Measurements from ENCODE around the gene TSTD2.
"Not testable (repeated sequence)": the region's sequence is repeated elsewhere in the genome, so short reads cannot be mapped to it uniquely, and the experiment has no call there.

Gene TSTD2

DNA sequence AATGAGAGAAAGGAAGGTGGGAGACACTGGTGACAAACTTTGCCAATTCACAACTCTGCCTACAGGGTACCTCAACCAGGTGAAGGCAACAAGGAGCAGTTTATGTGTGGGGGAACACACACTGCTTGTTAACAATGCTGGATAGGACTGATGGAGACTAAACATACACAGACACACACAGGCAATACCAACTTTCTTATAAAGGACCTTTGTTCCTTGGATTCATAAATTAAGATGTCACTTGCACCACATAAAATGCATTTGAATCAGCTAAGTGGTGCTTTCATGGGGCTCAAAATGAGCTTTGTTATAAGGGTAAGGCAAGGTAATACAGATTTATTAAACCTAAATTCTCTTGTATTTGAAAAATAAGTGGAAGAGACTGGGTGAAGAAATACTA, 4.0 kb downstream of the TSTD2 start:
- no peak for DNase-seq

DNA sequence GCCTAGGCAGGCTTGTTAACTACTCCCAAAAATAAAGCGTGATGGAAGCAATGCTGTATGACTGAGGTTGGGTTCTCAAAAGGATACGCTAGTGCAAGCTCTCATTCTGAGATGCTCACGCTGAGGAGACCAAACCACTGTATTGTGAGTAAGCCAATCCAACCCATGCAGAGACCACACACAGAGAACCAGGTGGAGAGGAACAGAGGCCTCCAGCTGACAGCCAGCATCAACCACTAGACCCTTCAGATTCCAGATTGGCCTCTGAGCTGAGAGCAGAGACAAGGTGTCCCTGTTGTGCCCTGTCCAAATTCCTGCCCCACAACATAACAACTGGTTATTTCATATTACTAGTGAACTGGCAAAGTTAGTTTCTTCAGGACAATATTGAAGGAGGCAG, 4.5 kb downstream of the TSTD2 start:
- no peak for DNase-seq

DNA sequence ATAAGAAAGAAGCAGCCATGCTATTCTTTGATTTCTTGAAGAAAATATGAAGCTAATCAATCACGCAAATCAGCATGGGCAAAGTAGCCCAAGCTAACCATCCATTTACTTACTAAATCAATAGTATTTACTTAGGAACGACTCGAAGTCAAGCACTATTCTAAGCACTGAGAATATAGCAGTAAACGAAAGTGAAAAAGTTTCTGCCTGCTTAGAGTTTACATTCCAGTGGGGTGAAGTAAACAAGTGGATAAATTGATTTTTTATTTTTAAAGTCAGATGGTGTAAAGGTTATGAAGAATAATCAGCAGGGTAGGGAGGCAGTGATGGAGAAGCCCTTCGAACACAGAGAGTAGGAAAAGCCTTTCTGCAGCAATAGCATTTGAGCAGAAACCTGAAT, 5.5 kb downstream of the TSTD2 start:
- DNase-seq = no peak

DNA sequence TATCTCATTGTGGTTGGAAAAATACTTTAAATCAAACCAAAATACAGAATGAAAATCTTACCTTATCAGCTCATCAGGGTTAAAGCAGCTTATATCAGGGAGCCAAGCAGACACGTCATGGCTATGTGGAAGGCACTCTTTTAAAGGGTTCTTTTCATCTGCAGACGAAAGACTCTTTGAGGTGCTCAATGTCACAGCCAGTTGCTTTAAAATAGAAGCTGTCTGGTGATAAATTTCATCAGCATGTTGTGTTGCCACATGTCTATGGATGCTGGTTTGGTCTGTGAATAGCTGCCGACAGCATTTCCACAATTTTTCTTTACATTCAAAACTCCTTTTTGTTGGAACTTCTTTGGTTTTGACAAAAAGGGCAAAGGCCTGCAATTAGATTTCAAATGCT, 7.5 kb downstream of the TSTD2 start:
- DNase-seq = no peak

DNA sequence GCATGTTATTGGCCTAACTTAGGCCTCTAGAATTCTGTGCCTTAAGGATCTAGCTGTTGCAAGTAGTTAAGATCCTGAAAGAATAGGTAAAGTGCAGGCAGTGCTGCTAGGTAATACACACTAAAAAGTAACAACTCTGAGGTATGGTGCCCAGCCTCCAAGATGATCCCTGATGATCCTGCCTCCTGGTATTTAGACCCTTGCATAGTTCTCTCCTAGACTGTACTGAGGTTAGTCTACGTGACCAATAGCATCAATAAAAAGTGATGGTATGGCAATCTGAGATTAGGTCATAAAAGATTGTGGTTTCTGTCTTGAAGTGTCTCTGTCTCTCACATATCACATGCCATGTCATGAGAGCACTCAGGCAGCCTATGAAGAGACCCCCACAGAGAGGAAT, 9.2 kb downstream of the TSTD2 start:
- no peak for DNase-seq

DNA sequence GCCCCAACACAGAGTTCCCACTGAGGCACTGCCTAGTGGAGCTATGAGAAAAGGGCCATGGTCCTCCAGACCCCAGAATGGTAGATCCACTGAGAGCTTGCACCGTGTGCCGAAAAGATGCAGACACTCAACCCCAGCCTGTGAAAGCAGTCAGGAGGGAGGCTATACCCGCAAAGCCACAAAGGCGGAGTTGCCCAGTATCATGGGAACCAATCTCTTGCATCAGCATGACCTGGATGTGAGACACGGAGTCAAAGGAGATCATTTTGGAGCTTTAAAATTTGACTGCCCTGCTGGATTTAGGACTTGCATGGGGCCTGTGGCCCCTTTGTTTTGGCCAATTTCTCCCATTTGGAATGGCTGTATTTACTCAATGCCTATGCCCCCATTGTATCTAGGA, 10.7 kb downstream of the TSTD2 start:
- DNase-seq = not testable (repeated sequence)

DNA sequence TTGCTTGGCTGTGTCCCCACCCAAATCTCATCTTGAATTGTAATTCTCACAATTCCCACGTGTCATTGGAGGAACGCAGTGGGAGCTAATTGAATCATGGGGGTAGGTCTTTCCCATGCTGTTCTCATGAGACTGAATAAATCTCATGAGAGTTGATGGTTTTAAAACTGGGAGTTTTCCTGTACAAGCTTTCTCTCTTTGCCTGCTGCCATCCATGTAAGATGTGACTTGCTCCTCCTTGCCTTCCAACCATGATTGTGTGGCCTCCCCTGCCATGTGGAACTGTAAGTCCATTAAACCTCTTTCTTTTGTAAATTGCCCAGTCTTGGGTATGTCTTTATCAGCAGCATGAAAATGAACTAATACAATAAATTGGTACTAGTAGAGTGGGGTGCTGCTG, 13.1 kb downstream of the TSTD2 start:
- DNase-seq = not testable (repeated sequence)

DNA sequence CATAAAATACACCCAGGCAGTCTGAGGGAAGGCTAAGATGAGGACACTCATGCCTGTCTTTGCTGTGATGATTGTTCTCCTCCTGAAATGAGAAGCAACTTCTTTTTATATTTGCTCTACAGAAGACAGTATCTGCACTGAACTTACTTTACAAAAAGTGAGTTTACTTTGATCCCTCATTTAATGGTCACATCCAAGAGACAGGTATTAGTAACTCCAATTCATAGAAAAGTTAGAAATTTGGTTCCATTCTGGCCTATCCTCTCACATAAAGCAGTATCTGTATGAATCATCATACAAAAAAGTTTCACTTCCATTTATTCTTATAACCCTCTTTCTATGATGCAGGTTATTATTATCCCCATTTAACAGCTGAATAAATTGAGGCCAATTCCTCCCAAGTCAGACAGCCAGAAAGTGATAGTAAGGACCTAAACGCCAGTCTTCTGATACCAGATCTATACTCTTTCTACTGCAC, 15.2 kb downstream of the TSTD2 start:
- no peak for DNase-seq

DNA sequence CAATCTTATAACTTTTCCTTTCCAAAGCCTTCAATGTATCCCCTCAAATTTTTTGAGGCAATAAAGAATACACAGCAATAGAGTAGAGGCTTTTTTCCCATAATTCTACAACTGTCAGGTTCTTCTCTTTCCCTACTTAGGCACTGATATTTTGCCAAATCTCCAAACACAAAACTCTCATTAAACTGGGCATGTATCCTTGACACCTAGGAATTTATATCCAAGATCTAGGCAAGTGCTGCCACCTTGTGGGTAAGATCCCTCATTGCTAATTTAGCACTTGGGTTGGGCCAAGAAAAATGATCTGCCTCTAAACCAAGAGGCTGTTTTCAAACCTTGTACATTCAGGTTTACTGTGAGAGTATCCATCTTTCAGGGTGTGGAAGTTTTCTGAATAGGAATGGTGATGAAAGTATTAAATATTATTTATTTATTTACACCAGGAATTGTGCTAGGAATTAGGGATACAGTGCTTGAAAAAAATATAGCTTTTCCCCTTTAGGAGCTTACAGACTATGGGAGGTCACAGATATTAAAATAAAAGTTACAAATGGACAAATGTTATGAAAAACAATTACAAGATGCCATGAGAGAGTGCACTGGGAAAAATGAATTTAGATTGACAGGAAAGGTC, 17.6 kb downstream of the TSTD2 start:
- DNase-seq = peak; percentile 51

DNA sequence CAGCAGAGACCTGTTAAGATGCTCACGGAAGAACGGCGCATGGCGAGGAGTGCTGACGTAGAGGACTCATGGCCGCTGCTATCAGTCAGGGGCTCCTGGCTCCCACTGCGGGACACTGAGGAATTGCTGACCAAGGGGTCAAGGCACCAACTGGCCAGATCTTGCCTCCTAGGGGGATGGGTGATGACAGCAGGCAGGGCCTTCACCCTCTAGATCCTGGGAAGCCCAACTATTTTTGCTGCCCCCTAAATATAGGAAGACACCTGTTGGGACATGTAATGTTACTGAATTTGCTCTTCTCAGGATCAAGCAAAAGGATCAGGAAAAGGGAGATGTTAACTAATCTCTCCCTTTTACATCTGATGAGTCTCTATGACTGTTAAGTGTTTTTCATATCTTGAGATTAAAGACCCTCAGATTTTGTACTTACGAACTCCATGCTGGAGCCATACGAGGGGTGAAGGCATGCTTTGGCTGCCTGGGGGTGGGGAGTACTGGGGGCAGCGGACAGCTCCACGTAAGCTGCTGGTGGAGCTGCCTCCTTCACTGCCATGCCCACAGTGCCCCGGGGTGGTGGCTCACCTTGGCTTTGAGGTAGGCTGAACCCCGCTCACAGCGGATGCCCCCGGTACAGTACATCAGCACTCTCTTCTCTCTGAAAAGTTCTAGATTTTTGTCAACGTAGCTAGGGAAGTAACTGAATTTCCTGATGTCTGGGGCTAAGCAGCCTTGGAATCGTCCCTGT, 28.1 kb downstream of the TSTD2 start:
- no peak for DNase-seq

DNA sequence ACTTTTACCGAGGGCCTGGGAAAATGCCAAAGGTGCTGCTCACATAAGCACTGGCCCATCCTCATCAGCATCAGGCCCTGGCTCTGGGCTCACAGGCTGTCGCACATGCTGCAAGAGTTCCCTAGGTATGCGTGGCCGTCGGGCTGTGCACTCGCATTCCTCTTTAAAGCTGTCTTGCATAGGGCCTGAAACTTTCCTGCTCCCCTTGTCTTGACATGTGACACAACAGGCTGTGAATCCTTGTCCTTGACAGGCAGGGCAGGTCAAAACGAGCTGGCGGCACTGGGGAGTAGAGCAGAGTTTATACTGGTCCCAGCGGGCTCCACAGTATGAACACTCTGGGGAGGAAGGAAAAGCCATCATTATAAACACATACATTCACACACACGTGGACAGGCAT, 30.7 kb downstream of the TSTD2 start:
- DNase-seq = no peak

DNA sequence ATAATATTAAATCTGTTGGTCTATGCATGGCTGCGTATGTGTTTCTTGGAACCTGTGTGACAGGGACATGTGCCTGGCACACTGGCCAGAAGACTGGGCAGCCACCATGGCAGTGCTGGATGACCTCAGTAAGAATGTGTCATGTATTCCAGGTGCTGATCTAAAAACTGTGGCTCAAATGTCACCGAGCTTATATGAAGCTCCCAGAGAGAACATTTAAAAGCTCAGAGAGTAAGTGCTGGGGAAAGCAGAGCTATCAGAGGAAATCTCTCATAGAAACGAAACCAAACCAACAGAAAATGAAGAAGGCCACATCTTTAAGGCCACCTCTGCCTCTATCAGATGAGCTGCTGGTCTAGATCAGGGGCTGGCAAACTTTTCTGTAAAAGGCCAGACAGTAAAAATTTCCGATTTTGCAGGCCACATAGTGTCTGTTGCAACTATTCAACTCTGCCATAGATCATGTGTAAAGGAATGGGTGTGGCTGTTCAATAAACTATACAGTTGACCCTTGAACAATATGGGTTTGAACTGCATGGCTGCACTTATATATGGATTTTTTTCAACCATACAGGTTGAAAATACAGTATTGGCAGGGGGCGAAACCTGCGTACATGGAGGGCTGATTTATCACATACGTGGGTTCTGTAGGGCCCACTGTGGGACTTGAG, 31.8 kb downstream of the TSTD2 start:
- DNase-seq = no peak

DNA sequence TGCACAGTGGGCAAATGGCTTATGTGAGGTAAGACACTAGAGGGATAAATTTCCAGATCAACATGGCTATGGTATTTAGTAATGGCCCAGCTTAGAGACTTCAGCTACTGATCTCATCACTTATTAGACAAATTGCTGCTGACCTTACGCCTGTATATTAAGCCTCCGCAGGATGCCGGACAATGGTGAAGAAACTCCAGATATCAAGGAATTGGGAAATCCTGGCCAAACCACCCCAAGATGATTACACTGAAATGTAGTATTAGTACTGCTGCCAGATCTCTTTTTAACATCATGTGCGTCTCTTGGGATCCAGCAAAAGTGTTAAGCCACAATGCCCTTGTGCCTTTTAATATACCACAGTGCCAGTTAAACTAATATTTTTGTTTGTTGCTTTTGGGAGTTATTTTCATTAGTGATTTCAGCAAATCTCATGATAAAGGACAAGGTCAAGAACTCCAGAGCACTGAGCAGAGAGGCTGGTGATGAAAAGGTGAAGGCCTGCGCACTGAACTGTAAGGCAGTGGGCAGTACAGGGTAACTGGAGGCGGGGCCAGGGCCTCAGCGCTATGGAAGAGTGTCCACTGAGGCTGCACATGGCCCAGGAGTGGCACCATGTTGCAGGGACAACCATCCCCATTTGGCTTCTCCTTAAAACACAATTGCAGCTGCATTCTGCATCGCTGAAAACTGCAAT, 32.5 kb downstream of the TSTD2 start:
- DNase-seq = no peak

DNA sequence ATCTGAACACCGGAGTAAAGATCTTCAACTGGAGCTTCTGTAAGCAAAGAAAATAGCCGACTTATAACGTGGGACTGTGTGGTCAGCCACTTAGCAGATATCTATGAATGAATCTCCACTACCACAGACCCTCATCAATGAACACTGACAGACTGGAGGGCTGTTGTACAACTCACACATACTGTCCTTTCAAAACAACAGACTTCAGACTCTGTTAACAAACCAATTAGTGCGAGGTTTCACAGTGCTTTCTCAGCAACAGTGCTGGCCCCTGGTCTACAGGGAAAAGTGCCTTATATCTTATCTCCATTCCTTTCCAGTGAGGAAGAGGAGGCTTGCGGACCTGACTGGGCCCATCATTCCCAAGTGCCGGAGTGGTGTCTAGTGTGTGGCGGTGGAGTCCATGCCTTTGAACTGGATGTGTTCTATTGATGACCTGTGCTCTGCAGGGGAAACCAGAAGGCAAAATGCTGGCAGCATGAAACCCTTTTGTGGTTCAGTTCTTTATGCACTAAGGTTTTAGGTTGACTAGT, 33.8 kb downstream of the TSTD2 start:
- DNase-seq = no peak

DNA sequence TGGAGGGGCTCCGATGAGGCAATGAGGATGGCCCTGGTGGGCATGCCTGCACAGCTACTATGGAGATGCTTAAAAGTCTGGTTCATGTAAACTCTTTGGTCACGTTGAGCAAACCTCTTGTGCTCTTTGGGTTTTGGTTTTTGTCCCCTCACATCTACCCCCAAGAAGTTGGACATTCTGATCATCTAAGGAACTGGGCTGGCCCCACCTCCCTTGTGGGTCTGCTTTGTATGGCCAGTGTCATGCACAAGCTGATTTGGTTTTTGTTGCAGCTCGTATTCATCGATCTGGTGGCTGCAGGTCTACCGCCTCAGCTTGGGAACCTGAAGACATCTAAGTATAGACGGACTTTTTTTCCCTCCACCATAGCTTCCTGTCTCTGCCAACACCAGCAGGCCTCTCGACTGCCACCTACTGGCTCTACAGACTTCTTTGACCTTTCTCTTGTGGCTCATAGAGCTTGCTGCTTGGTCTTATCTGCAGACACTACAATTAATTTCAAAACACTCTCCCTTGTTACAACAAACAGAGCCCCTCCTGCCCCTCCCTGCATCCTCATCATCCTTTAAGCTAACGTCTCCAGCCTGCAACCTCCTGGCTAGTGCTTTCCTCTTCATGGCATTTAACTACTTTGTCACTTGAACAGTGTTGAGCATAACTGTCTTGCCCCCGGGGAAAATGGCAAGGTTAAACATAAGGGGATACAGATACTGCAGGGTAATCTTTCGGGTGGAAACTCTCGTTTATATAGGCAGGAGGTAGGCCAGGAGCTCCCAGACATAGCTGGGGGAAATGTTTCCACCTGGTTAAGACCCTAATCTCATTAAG, 34.5 kb downstream of the TSTD2 start:
- peak; percentile 84 for DNase-seq

DNA sequence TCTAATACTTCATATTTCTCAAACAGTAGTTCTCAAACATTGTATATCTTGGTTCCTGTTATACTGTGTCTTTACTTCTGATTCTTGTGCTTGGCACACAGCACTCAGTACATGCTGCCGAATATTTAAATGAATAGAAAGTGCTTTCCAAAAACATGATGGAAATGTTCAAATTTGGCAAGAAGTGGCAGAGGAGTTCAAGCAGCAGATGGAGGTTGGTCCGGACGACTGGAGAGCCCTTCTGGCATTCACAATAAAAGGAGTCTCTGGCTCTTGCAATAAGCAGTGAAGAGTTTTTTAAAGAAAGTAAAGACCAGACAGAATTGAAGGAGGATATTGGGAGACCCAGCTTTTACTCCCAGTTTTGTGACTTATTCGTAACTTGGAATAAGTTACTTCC, 36.3 kb downstream of the TSTD2 start:
- DNase-seq = no peak

DNA sequence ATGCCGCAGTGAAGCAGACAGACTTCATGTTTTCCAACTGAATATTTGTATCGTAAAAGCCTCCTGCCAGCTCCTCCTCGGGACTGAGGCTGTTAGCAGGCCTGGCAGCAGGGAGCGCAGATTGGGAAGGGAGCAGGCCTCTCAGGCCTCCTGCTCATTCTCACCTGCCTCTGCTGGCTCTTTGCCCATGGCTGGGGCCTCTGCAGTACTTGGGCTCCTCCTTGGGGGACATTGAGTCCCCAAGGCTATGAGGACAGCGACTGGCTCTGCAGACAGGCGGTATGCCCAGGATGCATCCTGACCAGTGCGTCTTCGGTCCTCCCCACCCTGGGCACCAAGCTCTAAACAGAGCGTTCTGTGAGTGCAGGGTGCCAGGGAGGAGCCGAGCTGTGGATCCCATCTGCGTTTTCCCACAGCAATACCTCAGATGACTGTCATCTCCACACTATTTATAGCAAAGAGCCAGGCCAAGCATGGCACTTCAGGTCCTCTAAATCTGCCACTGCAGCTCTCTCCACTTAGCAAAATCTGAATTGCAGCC, 38.7 kb downstream of the TSTD2 start:
- peak; percentile 82 for DNase-seq

DNA sequence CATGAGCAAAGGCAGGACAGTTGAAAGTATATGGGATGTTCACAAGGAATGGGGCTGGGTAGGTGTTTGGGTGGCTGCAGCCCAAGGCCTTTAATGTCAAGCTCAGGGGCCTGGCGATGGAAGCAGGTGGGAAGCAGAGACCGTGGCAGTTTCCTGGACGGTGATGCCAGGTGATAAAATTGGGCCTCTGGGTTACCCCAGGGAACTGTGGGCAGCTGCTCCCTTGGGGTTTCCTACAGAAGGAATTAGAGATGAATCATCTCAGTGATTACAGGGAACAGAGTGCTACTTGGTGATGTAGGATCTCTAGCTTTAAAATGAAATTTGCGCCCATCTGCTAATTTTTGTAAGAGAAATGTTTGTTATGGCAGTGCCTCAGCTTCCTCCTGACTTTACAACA, 39.2 kb downstream of the TSTD2 start:
- peak; percentile 71 for DNase-seq

DNA sequence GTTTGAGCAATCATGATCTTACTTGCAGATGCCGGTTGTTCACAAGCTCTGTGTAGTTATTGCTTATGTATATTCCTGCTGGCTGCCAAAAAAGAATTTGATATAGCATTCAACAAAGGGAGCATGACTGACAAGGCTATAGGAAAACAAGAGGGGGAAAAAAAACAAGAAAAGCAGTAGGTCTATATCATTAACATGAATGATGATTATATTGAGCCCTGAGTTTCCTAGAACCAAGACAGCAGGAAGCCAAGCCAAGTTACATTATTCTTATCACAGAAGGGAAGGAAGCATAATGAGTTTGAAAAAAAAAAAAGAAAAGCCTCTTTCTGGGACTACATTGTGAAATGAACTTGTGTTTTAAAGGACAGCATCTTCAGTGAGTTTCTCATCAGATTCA, 41.0 kb downstream of the TSTD2 start:
- DNase-seq = peak; percentile 36

DNA sequence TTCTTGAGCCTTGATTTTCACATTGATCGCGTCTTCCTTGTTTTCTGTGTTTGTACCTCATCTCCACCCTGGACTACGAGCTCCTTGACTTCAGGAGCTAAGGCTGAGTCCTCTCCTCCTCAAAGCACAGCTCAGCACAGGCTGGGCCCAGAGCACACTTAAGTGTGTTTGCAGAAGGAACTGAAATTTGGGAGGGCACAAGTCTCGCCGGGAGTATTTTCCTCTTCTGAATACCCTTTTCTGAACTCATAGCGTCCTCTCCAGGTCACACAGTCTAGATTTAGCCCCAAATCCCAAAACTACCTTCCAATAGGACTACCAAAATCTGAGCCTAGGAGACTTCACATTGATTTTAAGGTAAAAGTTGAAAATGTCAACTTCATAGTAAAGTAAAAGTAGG, 41.6 kb downstream of the TSTD2 start:
- DNase-seq = no peak

DNA sequence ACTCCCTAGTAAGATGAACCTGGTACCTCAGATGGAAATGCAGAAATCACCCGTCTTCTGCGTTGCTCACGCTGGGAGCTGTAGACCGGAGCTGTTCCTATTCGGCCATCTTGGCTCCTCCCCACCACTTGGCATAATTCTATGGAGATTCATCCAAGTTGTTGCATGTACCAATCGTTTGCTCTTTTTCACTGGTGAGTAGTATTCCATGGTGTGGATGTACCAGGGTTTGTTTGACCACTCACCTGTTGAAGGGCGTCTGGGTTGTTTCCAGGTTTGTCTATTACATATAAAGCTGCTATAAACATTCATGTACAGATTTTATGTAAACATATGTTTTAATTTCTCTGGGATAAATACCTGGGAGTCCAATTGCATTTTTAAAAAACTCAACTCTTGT, 46.3 kb downstream of the TSTD2 start:
- DNase-seq = not testable (repeated sequence)

DNA sequence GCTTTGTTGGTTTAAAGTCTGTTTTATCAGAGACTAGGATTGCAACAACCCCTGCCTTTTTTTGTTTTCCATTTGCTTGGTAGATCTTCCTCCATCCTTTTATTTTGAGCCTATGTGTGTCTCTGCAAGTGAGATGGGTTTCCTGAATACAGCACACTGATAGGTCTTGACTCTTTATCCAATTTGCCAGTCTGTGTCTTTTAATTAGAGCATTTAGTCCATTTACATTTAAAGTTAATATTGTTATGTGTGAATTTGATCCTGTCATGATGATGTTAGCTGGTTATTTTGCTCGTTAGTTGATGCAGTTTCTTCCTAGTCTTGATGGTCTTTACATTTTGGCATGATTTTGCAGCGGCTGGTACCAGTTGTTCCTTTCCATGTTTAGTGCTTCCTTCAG, 48.4 kb downstream of the TSTD2 start:
- not testable (repeated sequence) for DNase-seq
